Lung (tissue), 12 donors: ENCODE data around the gene TAF4. TPM values are rescaled to one million over a fixed set of nuclear protein-coding genes. Genes with fewer than 3 reads are reported as not detected.

Source experiments
- ATAC-seq: fragments of 200-7000 bp; cut with Tn5 transposase; one replicate; pipeline ENCODE4 v1.9.1; 2020; ENCODE audit warnings: moderate number of reproducible peaks; ENCODE audit not compliant: insufficient read depth, low FRiP score
- DNase-seq, 3 donors: peaks; one replicate each; pipeline ENCODE4 v3.0.0-alpha.2; 2013 to 2017
- H3K27ac ChIP-seq, 2 donors: one replicate each; pipeline ENCODE4 v1.5.1; 2013; ENCODE audit warnings: mild to moderate bottlenecking in 2 of 2, moderate library complexity in 2 of 2, control low read depth in 1 of 2, inconsistent platforms in 1 of 2, low read depth in 1 of 2, low read length in 1 of 2
- H3K27me3 ChIP-seq, 3 donors: one replicate each; pipeline ENCODE4 v1.5.1; 2013; ENCODE audit warnings: low read length in 2 of 3; ENCODE audit not compliant: control insufficient read depth in 3 of 3, insufficient read depth in 3 of 3
- H3K36me3 ChIP-seq, 4 donors: one replicate each; pipeline ENCODE4 v1.5.1; 2013; ENCODE audit warnings: low read length in 4 of 4, mild to moderate bottlenecking in 1 of 4, moderate library complexity in 1 of 4; ENCODE audit not compliant: control insufficient read depth in 4 of 4, insufficient read depth in 4 of 4
- H3K4me1 ChIP-seq, 5 donors: one replicate each; pipeline ENCODE4 v1.5.1; 2013; ENCODE audit warnings: low read length in 5 of 5, mild to moderate bottlenecking in 2 of 5, moderate library complexity in 1 of 5; ENCODE audit not compliant: control insufficient read depth in 5 of 5, insufficient read depth in 5 of 5
- H3K4me3 ChIP-seq: one replicate; pipeline ENCODE4 v1.5.1; 2013; ENCODE audit warnings: mild to moderate bottlenecking, control low read depth, moderate library complexity
- H3K9ac ChIP-seq, 2 donors: one replicate each; pipeline ENCODE4 v1.5.1; 2013; ENCODE audit warnings: low read length in 2 of 2, control low read depth in 1 of 2; ENCODE audit not compliant: insufficient read depth in 1 of 2
- H3K9me3 ChIP-seq, 4 donors: one replicate each; pipeline ENCODE4 v1.5.1; 2013; ENCODE audit warnings: low read length in 3 of 4, mild to moderate bottlenecking in 1 of 4, moderate library complexity in 1 of 4; ENCODE audit not compliant: control insufficient read depth in 4 of 4, insufficient read depth in 3 of 4
- WGBS, 2 donors: extraction: QIAGEN DNeasy Blood & Tissue Kit; methylation state at CpG; one replicate each; pipeline ENCODE4 v1.1.7; 2013; 5-methylcytosine and 5-hydroxymethylcytosine counted together
- polyA plus RNA-seq, 2 donors: library from polyadenylated mRNA; stranded (reverse); fragments of 200-250 nt; gene quantifications; one replicate each; pipeline ENCODE4 v1.2.1, GENCODE V29; 2013
- total RNA-seq, 2 donors: library from RNA; depleted of rRNA in 1 of 2; stranded (reverse); fragments of >200 nt in 1 of 2; gene quantifications; one replicate each; pipeline ENCODE4 v1.2.1, GENCODE V29; 2014 to 2021
- TF ChIP-seq, protein P1 (sequence below): IDR thresholded peaks from 2 replicates; pipeline ENCODE4 v1.5.1; 2012; ENCODE audit warnings: mild to moderate bottlenecking; ENCODE audit errors: control extremely low read depth, extremely low read depth
- donor health status: control.
- donor health status: control.
- donor health status: Bipolar disorder and iron deficiency.
- donor health status: healthy.
- donor health status: DM: yes; HTN: yes; CAD: no.

TAF4 gene
- total and polyA plus RNA-seq, 4 donors = 5.4 to 20.3 (median 10.9) TPM

DNA sequence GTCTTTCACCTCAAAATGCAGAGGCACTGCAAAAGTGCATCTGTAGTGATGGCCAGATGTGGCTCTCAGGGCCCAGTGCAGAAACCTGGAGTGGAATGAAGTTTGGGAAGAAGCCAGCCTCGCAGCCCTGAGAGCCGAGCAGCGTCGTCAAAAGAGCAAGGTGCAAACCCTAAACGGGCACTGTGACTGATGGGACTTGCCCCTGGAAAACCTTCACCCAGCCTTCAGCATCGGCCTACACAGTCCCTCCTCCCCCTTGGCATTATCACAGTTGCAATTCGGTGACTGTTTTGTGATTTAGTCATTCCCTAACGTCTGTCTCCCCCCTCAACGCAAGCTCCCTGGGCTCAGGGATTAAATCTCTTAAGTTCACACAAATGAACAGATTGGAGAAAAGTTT lies 38.6 kb downstream of the TAF4 start:
- H3K9me3 ChIP-seq = no peaks in the 10 kb centered on the region
- TF ChIP-seq, protein P1, sequence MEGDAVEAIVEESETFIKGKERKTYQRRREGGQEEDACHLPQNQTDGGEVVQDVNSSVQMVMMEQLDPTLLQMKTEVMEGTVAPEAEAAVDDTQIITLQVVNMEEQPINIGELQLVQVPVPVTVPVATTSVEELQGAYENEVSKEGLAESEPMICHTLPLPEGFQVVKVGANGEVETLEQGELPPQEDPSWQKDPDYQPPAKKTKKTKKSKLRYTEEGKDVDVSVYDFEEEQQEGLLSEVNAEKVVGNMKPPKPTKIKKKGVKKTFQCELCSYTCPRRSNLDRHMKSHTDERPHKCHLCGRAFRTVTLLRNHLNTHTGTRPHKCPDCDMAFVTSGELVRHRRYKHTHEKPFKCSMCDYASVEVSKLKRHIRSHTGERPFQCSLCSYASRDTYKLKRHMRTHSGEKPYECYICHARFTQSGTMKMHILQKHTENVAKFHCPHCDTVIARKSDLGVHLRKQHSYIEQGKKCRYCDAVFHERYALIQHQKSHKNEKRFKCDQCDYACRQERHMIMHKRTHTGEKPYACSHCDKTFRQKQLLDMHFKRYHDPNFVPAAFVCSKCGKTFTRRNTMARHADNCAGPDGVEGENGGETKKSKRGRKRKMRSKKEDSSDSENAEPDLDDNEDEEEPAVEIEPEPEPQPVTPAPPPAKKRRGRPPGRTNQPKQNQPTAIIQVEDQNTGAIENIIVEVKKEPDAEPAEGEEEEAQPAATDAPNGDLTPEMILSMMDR = no peak

DNA sequence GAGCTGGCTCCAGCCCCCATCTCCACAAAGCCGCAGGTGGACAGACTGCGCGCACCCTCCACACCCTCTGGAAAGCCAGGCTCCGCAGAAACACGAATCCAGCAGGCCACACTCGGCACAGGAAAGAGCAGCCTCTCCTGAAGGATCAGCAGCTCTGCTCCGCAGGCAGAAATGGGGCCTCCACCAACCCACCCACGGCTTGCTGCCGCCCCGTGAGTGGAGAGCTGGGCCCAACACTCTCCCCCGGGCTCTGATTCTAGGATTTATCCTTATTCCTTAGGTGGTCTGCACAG lies 39.2 kb downstream of the TAF4 start:
- DNase-seq (no peak), ATAC-seq (no peak)
- Histone ChIP-seq H3K4me1 (peaks cover 4 to 13% (median 10%) of the 10 kb centered on the region in 5 donors), H3K9me3 (no peaks in the 10 kb centered on the region), H3K9ac (no peak overlapping the region), H3K27me3 (no peaks in the 10 kb centered on the region), H3K27ac (no peak overlapping the region), H3K36me3 (no peaks in the 10 kb centered on the region), H3K4me3 (no peak overlapping the region)
- TF ChIP-seq, protein P1 = no peak
- WGBS, 2 donors = 83 to 94% methylated on average over 11 of the region's 11 CpGs

More for the DNA sequence above, 38.6 kb downstream of the TAF4 start:
- DNase-seq = no peak
- no peak for ATAC-seq
- Histone ChIP-seq H3K4me3 (no peak overlapping the region), H3K36me3 (no peaks in the 10 kb centered on the region), H3K4me1 (peaks cover 4 to 13% (median 9%) of the 10 kb centered on the region in 5 donors), H3K27me3 (no peaks in the 10 kb centered on the region), H3K27ac (no peak overlapping the region), H3K9ac (no peak overlapping the region)
- 64 to 77% methylated on average over 9 of the region's 9 CpGs for WGBS, 2 donors

DNA sequence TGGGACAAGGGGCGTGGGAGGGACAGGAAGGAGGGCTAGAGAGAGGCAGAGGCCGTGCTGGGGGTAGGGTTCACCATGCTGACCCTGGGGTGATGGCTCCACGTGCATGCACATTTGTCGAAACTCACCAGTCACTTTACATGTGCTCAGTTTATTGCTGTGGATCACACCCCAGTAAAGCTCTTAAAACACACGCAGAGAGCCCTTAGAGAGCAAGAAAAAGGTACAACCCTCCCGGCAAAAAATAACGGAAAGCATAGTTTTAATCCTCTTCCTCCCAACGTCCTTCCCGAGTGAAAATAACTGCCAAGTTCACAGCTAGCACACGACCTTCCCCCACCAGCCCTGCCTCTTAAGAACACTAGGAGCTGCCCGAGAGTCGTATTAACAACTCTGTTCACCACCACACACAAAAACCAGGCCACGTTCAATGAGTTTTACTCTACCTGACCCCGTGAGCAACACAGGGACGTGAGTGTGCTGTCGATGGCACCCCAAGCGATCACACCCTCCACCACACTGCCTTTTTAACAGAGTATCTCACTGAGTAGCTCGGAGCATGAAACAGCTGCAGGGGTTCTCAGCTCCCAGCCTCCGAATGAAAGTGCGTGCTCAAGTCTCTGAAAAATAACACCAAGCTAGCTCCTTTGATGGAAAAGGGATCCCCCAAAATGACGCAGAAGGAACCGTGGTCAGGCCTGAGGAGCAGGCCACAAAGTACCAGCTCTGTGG lies 39.7 kb downstream of the TAF4 start:
- peaks cover 7 to 16% (median 12%) of the 10 kb centered on the region in 5 donors for H3K4me1 ChIP-seq
- ATAC-seq (no peak), DNase-seq (peak; percentile 48 to 83 (median 66))
- no peak overlapping the region for H3K9ac ChIP-seq
- H3K36me3 ChIP-seq = no peaks in the 10 kb centered on the region
- TF ChIP-seq, protein P1 = peak; percentile 1
- 30 to 34% methylated on average over 22 of the region's 22 CpGs for WGBS, 2 donors
- no peaks in the 10 kb centered on the region for H3K27me3 ChIP-seq
- H3K27ac ChIP-seq = no peak overlapping the region
- H3K4me3 ChIP-seq = no peak overlapping the region
- no peaks in the 10 kb centered on the region for H3K9me3 ChIP-seq

DNA sequence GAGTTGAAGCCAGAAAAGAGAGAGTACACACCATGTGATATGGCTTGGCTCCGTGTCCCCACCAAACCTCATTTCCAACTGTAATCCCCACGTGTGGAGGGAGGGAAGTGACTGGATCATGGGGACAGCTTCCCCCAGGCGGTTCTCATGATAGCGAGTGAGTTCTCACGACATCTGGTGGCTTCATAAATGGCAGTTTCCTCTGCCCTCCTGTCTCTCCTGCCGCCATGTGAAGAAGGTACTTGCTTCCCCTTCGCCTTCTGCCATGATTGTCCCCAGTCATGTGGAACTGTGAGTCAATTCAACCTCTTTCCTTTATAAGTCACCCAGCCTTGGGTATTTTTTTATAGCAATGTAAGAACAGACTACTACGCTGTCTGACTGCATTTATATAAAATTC lies 40.3 kb downstream of the TAF4 start:
- no peak overlapping the region for H3K4me3 ChIP-seq
- H3K9ac ChIP-seq = no peak overlapping the region
- no peaks in the 10 kb centered on the region for H3K9me3 ChIP-seq
- 49 to 63% methylated on average over 8 of the region's 8 CpGs for WGBS, 2 donors
- no peak overlapping the region for H3K27ac ChIP-seq
- no peak for ATAC-seq
- no peaks in the 10 kb centered on the region for H3K27me3 ChIP-seq
- no peaks in the 10 kb centered on the region for H3K36me3 ChIP-seq
- DNase-seq = peak in 1 of 3 donors; percentile 39
- TF ChIP-seq, protein P1 = no peak
- H3K4me1 ChIP-seq = peaks cover 7 to 19% (median 15%) of the 10 kb centered on the region in 5 donors
